Activated T-helper 2 cell treated with anti-CD3 and anti-CD28 coated beads, Interferon-gamma antibody, Interleukin-2, Interleukin-4, amounts not matched to agents 10 μg/mL and 5 μg/mL and 100 μg/mL, durations not matched to agents 14 hours and 24 hours and 36 hours (primary cell): ENCODE results near the gene C1QL1. TPM values are rescaled to one million over a fixed set of nuclear protein-coding genes. Genes with fewer than 3 reads are reported as not detected.

Experiments
- DNase-seq: peaks from one replicate; pipeline ENCODE4 v3.0.0; 2021; ENCODE audit warnings: low spot score
- H3K27ac Mint-ChIP-seq: one replicate; pipeline ENCODE4 v1.8.0; 2021; ENCODE audit warnings: mixed read lengths
- H3K27me3 Mint-ChIP-seq: one replicate; pipeline ENCODE4 v1.8.0; 2021; ENCODE audit warnings: low read depth, mixed read lengths
- H3K36me3 Mint-ChIP-seq: one replicate; pipeline ENCODE4 v1.8.0; 2021; ENCODE audit warnings: low read depth, mixed read lengths
- H3K4me1 Mint-ChIP-seq: one replicate; pipeline ENCODE4 v1.8.0; 2021; ENCODE audit warnings: low read depth, mixed read lengths
- H3K4me3 Mint-ChIP-seq: one replicate; pipeline ENCODE4 v1.8.0; 2021; ENCODE audit warnings: low read depth, mild to moderate bottlenecking, moderate library complexity, mixed read lengths
- H3K9me3 Mint-ChIP-seq: one replicate; pipeline ENCODE4 v1.8.0; 2021; ENCODE audit warnings: mixed read lengths
- intact Hi-C: fragments of 100-400 bp; cut with micrococcal nuclease; formaldehyde crosslinking; loops from one replicate; pipeline ENCODE4 v1.15.1; 2023
- total RNA-seq: library from RNA; stranded (reverse); gene quantifications from 2 replicates; pipeline ENCODE4 v1.2.3, GENCODE V29; 2022

Gene C1QL1
- total RNA-seq, 1 donor from 2014 or later = 0.41 TPM

DNA sequence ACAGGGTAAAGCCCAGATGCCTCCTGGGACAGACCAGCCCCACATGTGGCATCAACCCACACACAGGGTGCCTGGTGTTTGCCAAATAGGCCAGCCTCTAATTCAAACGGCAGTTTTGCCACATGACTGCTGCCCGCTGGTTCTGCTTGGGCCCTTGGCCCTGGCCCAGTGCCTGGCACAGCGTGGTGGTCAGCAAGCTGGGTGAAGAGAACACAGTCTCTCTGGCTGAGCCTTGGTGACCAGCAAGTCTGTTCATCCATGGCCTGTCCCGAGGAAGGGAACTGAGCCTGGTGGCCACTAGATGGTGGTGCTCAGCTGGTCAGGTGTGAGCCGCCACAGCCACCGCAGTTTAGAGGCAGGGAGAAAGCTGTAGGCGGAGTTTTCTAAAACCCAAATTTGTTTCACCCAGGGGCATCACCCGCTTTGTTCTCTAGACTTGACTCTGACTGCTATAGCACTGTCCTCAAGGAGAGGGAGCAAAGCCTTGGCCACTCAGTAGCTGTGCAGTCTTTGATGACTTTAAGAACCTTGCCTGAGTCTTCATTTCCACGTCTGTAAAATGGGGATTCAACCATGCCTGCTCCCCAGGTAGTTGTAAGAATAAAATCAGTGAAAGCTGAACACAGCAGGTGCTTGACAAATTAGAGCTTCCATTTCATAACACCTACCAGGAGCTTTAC, 48.1 kb downstream of the C1QL1 start:
- no peaks in the 10 kb centered on the region for H3K4me1 Mint-ChIP-seq
- no peak overlapping the region for H3K27ac Mint-ChIP-seq
- intact Hi-C loops = loop anchor here (1.0 to 10.0 kb wide), 2 partner anchors 102 to 275 kb away; no protein-coding TSS in a partner anchor
- H3K36me3 Mint-ChIP-seq = peaks cover 10% of the 10 kb centered on the region
- peak; percentile 50 for DNase-seq
- no peak overlapping the region for H3K4me3 Mint-ChIP-seq
- H3K9me3 Mint-ChIP-seq = no peaks in the 10 kb centered on the region
- H3K27me3 Mint-ChIP-seq = peaks cover 26% of the 10 kb centered on the region

- no peak for DNase-seq
- Mint-ChIP-seq H3K27me3 (peaks cover 29% of the 10 kb centered on the region), H3K9me3 (no peaks in the 10 kb centered on the region), H3K4me3 (no peak overlapping the region), H3K27ac (no peak overlapping the region), H3K36me3 (peaks cover 4% of the 10 kb centered on the region), H3K4me1 (no peaks in the 10 kb centered on the region)
- intact Hi-C loops = loop anchor here (10.0 kb wide), 1 partner anchor 275 kb away; no protein-coding TSS in a partner anchor
These were observed 48.7 kb downstream of the C1QL1 start for GRCh38 chr17:44919411-44919810.

- no peak for DNase-seq
- Mint-ChIP-seq H3K4me3 (no peak overlapping the region), H3K27me3 (peaks cover 35% of the 10 kb centered on the region), H3K27ac (no peak overlapping the region), H3K36me3 (no peaks in the 10 kb centered on the region), H3K9me3 (no peaks in the 10 kb centered on the region), H3K4me1 (peaks cover 5% of the 10 kb centered on the region)
- intact Hi-C loops = loop anchor here (10.0 kb wide), 1 partner anchor 277 kb away; no protein-coding TSS in a partner anchor
These were observed 50.1 kb downstream of the C1QL1 start for GRCh38 chr17:44918006-44918405.

- Mint-ChIP-seq H3K27ac (no peak overlapping the region), H3K4me1 (peaks cover 5% of the 10 kb centered on the region), H3K27me3 (peaks cover 33% of the 10 kb centered on the region), H3K9me3 (no peaks in the 10 kb centered on the region), H3K36me3 (no peaks in the 10 kb centered on the region), H3K4me3 (no peak overlapping the region)
- DNase-seq = no peak
- intact Hi-C loops = loop anchor here (10.0 kb wide), 1 partner anchor 277 kb away; no protein-coding TSS in a partner anchor
These were observed 50.6 kb downstream of the C1QL1 start for GRCh38 chr17:44917456-44917855.

- Mint-ChIP-seq H3K4me3 (no peak overlapping the region), H3K4me1 (peaks cover 5% of the 10 kb centered on the region), H3K27ac (no peak overlapping the region), H3K27me3 (peaks cover 36% of the 10 kb centered on the region), H3K36me3 (no peaks in the 10 kb centered on the region), H3K9me3 (no peaks in the 10 kb centered on the region)
- intact Hi-C loops = loop anchor here (10.0 kb wide), 1 partner anchor 278 kb away; no protein-coding TSS in a partner anchor
- no peak for DNase-seq
These were observed 51.3 kb downstream of the C1QL1 start for GRCh38 chr17:44916781-44917241.

- DNase-seq = no peak
- no peaks in the 10 kb centered on the region for H3K9me3 Mint-ChIP-seq
- H3K4me3 Mint-ChIP-seq = no peak overlapping the region
- intact Hi-C loops = loop anchor here (10.0 kb wide), 1 partner anchor 279 kb away; no protein-coding TSS in a partner anchor
- H3K4me1 Mint-ChIP-seq = peaks cover 5% of the 10 kb centered on the region
- H3K27me3 Mint-ChIP-seq = peaks cover 34% of the 10 kb centered on the region
- H3K36me3 Mint-ChIP-seq = no peaks in the 10 kb centered on the region
- no peak overlapping the region for H3K27ac Mint-ChIP-seq
These were observed 52.0 kb downstream of the C1QL1 start for GRCh38 chr17:44915862-44916780.

DNA sequence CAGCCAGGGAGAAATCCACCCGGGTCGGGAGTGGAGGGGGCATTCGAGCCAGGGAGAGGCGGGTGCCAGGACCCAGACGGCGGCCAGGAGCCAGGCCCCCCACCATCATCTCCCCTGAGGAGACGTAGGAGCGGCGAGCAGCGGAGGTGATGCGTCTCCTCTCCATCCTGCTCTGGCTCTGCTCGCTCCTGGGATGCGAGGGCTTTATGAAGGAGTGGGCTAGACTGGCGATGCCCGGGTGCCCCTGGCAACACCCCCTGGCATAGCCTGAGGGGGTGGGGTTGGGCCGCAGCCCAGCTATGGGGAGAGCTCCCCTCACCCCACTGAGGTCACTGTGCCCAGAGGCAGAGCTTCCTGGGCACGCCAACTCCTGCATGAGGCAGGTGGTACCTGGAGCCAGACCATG, 52.8 kb downstream of the C1QL1 start, which contains the start of gene GFAP:
Gene GFAP, minus strand, starts transcription at position 180 of the 406 bp plus-strand sequence. Its CDS starts 14 bp downstream, at position 166.
- intact Hi-C loops = loop anchor here (10.0 kb wide), 1 partner anchor 279 kb away; no protein-coding TSS in a partner anchor
- H3K4me1 Mint-ChIP-seq = peaks cover 7% of the 10 kb centered on the region
- H3K27me3 Mint-ChIP-seq = peaks cover 33% of the 10 kb centered on the region
- no peaks in the 10 kb centered on the region for H3K9me3 Mint-ChIP-seq
- DNase-seq = no peak
- H3K4me3 Mint-ChIP-seq = no peak within 1 kb of the TSS
- H3K36me3 Mint-ChIP-seq = no peaks in the 10 kb centered on the region
- H3K27ac Mint-ChIP-seq = no peak within 1 kb of the TSS

- no peak overlapping the region for H3K27ac Mint-ChIP-seq
- H3K36me3 Mint-ChIP-seq = no peaks in the 10 kb centered on the region
These were observed 53.3 kb downstream of the C1QL1 start for GRCh38 chr17:44914698-44915271.

GRCh38 chr17:44914148-44914547, 54.0 kb downstream of the C1QL1 start:
- DNase-seq = no peak
- H3K4me3 Mint-ChIP-seq = no peak overlapping the region
- peaks cover 7% of the 10 kb centered on the region for H3K4me1 Mint-ChIP-seq
- no peak overlapping the region for H3K27ac Mint-ChIP-seq
- H3K9me3 Mint-ChIP-seq = no peaks in the 10 kb centered on the region
- intact Hi-C loops = loop anchor here (10.0 kb wide), 1 partner anchor 281 kb away; no protein-coding TSS in a partner anchor
- peaks cover 33% of the 10 kb centered on the region for H3K27me3 Mint-ChIP-seq
- H3K36me3 Mint-ChIP-seq = no peaks in the 10 kb centered on the region

More at GRCh38 chr17:44914698-44915271, 53.3 kb downstream of the C1QL1 start:
- intact Hi-C loops = loop anchor here (10.0 kb wide), 1 partner anchor 280 kb away; no protein-coding TSS in a partner anchor
- H3K9me3 Mint-ChIP-seq = no peaks in the 10 kb centered on the region
- DNase-seq = no peak
- H3K4me3 Mint-ChIP-seq = no peak overlapping the region
- H3K27me3 Mint-ChIP-seq = peaks cover 33% of the 10 kb centered on the region
- H3K4me1 Mint-ChIP-seq = peaks cover 7% of the 10 kb centered on the region

- Mint-ChIP-seq H3K36me3 (no peaks in the 10 kb centered on the region), H3K27ac (no peak overlapping the region), H3K4me3 (no peak overlapping the region), H3K4me1 (peaks cover 7% of the 10 kb centered on the region), H3K27me3 (peaks cover 33% of the 10 kb centered on the region), H3K9me3 (no peaks in the 10 kb centered on the region)
- DNase-seq = no peak
- intact Hi-C loops = loop anchor here (10.0 kb wide), 1 partner anchor 281 kb away; no protein-coding TSS in a partner anchor
These were observed 54.4 kb downstream of the C1QL1 start for GRCh38 chr17:44913676-44914075.

DNA sequence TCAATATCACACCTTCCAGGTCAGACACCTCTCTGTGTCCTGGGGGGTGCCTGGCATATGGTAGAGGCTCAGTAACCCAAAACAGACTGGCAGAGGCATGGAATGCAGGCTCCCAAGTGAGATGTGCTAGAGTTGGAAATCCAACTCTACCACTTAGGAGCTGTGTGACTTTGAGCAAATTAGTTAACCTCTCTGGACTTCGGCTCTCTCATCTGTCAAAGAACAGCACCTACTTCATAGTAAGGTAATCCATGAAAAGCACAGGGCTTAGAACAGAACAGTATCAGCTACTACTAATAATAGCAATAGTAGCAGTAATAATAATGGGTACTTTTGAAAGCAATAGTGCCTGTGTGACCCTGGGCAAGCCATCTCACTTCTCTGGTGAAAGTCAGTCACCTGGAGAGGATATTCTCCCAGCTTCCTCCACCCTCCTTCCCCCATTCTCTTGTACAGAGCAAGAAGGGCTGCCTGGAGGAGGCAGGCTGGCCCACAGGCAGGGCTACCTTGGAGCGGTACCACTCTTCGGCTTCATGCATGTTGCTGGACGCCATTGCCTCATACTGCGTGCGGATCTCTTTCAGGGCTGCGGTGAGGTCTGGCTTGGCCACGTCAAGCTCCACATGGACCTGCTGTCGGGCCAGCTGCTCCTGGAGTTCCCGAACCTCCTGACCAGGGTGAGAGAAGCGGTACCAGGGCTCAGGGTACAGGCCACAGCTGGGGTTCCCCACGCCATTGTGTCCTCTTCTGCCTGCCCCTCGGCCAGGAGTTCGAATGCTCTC, 55.1 kb downstream of the C1QL1 start:
- H3K9me3 Mint-ChIP-seq = no peaks in the 10 kb centered on the region
- no peaks in the 10 kb centered on the region for H3K36me3 Mint-ChIP-seq
- DNase-seq = no peak
- intact Hi-C loops = loop anchor here (10.0 kb wide), 1 partner anchor 282 kb away; no protein-coding TSS in a partner anchor
- H3K4me3 Mint-ChIP-seq = peak overlapping the region; percentile 20
- H3K27ac Mint-ChIP-seq = no peak overlapping the region
- peaks cover 7% of the 10 kb centered on the region for H3K4me1 Mint-ChIP-seq
- H3K27me3 Mint-ChIP-seq = peaks cover 30% of the 10 kb centered on the region
